ENCODE results near the gene GNG3.

The GNG3 gene

DNA sequence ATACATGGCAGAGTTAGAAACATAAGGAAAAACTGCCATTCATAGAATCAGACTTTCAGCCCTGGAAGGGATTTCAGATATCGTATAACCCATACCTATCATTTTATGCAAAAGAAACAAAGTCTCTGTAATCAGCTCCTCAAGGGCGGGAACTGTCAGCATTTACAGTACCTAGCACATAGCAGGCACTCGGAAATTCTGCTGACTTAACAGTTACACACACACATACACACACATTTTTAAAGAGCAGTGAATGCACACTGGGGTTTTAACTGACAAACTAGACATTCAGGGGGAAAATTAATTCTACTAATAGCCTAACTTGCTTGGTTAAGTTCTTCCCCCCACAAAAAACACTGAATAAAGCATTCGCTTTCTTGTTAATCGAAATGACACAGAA is 8.7 kb downstream of the GNG3 start:
- Histone ChIP-seq H4K20me1 (ENCODE audit: low read depth, low read length) (no peaks in the 10 kb centered on the region), H3K27me3 (ENCODE audit: low read length) (no peaks in the 10 kb centered on the region), H3K36me3 (ENCODE audit: low read length) (peaks cover 47% of the 10 kb centered on the region), H3K9me2 (replicated peaks; ENCODE audit: insufficient read depth, low read length) (no peaks in the 10 kb centered on the region), H3K4me2 (ENCODE audit: low read depth, low read length, poor library complexity, severe bottlenecking) (no peak overlapping the region), H3F3A (ENCODE audit: insufficient read depth) (peaks cover 13% of the 10 kb centered on the region), H3K79me2 (ENCODE audit: insufficient read depth, low read length) (peaks cover 20% of the 10 kb centered on the region), H3K27ac (ENCODE audit: low read depth, low read length) (no peak overlapping the region), H3K9me3 (ENCODE audit: insufficient read depth, low read length) (no peaks in the 10 kb centered on the region), H3K9ac (ENCODE audit: low read length) (no peak overlapping the region), H2AFZ (ENCODE audit: low read depth, low read length, severe bottlenecking) (no peak overlapping the region), H3K4me3 (ENCODE audit: insufficient read depth, low read length, poor library complexity, severe bottlenecking) (no peak overlapping the region)
- TF ChIP-seq, protein P1, sequence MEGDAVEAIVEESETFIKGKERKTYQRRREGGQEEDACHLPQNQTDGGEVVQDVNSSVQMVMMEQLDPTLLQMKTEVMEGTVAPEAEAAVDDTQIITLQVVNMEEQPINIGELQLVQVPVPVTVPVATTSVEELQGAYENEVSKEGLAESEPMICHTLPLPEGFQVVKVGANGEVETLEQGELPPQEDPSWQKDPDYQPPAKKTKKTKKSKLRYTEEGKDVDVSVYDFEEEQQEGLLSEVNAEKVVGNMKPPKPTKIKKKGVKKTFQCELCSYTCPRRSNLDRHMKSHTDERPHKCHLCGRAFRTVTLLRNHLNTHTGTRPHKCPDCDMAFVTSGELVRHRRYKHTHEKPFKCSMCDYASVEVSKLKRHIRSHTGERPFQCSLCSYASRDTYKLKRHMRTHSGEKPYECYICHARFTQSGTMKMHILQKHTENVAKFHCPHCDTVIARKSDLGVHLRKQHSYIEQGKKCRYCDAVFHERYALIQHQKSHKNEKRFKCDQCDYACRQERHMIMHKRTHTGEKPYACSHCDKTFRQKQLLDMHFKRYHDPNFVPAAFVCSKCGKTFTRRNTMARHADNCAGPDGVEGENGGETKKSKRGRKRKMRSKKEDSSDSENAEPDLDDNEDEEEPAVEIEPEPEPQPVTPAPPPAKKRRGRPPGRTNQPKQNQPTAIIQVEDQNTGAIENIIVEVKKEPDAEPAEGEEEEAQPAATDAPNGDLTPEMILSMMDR (IDR thresholded peaks at IDR 0.05; ENCODE audit: insufficient read depth, low read length, poor library complexity, severe bottlenecking) = no peak
- no peak for TF ChIP-seq EZH2phosphoT487 (conservative IDR thresholded peaks at IDR 0.05; ENCODE audit: low read length)

GRCh38 chr11:62716816-62717215 is 9.3 kb downstream of the GNG3 start:
- H3F3A ChIP-seq (ENCODE audit: insufficient read depth) = peaks cover 13% of the 10 kb centered on the region
- no peak overlapping the region for H3K4me2 ChIP-seq (ENCODE audit: low read depth, low read length, poor library complexity, severe bottlenecking)
- H2AFZ ChIP-seq (ENCODE audit: low read depth, low read length, severe bottlenecking) = no peak overlapping the region
- no peak overlapping the region for H3K27ac ChIP-seq (ENCODE audit: low read depth, low read length)
- no peak overlapping the region for H3K9ac ChIP-seq (ENCODE audit: low read length)
- no peaks in the 10 kb centered on the region for H3K9me2 ChIP-seq (replicated peaks; ENCODE audit: insufficient read depth, low read length)
- H3K9me3 ChIP-seq (ENCODE audit: insufficient read depth, low read length) = no peaks in the 10 kb centered on the region
- no peaks in the 10 kb centered on the region for H3K27me3 ChIP-seq (ENCODE audit: low read length)
- peaks cover 49% of the 10 kb centered on the region for H3K36me3 ChIP-seq (ENCODE audit: low read length)
- peaks cover 23% of the 10 kb centered on the region for H3K79me2 ChIP-seq (ENCODE audit: insufficient read depth, low read length)
- H3K4me3 ChIP-seq (ENCODE audit: insufficient read depth, low read length, poor library complexity, severe bottlenecking) = no peak overlapping the region
- TF ChIP-seq, protein P1 (IDR thresholded peaks at IDR 0.05; ENCODE audit: insufficient read depth, low read length, poor library complexity, severe bottlenecking) = no peak
- no peaks in the 10 kb centered on the region for H4K20me1 ChIP-seq (ENCODE audit: low read depth, low read length)

- no peaks in the 10 kb centered on the region for H3F3A ChIP-seq (ENCODE audit: insufficient read depth)
- peaks cover 5% of the 10 kb centered on the region for H4K20me1 ChIP-seq (ENCODE audit: low read depth, low read length)
- H3K9ac ChIP-seq (ENCODE audit: low read length) = no peak overlapping the region
- no peak overlapping the region for H2AFZ ChIP-seq (ENCODE audit: low read depth, low read length, severe bottlenecking)
- H3K9me3 ChIP-seq (ENCODE audit: insufficient read depth, low read length) = no peaks in the 10 kb centered on the region
- no peaks in the 10 kb centered on the region for H3K9me2 ChIP-seq (replicated peaks; ENCODE audit: insufficient read depth, low read length)
- no peak overlapping the region for H3K27ac ChIP-seq (ENCODE audit: low read depth, low read length)
- no peaks in the 10 kb centered on the region for H3K27me3 ChIP-seq (ENCODE audit: low read length)
- peaks cover 41% of the 10 kb centered on the region for H3K79me2 ChIP-seq (ENCODE audit: insufficient read depth, low read length)
- TF ChIP-seq, protein P1 (IDR thresholded peaks at IDR 0.05; ENCODE audit: insufficient read depth, low read length, poor library complexity, severe bottlenecking) = no peak
- no peak for TF ChIP-seq EZH2phosphoT487 (conservative IDR thresholded peaks at IDR 0.05; ENCODE audit: low read length)
- no peak overlapping the region for H3K4me2 ChIP-seq (ENCODE audit: low read depth, low read length, poor library complexity, severe bottlenecking)
- peaks cover 68% of the 10 kb centered on the region for H3K36me3 ChIP-seq (ENCODE audit: low read length)
- H3K4me3 ChIP-seq (ENCODE audit: insufficient read depth, low read length, poor library complexity, severe bottlenecking) = no peak overlapping the region
Measured at GRCh38 chr11:62719302-62719978, 12.0 kb downstream of the GNG3 start.

Measured in SU-DHL-6 (cell line).